ENCODE measurements around the gene PDGFA. TPM values are rescaled to one million over a fixed set of nuclear protein-coding genes. Genes with fewer than 3 reads are reported as not detected.

Gene PDGFA
- 9.8 and 13.7 TPM in 2 replicates for total RNA-seq (ENCODE audit: low replicate concordance)

- Histone ChIP-seq H4K20me1 (ENCODE audit: low read depth) (peaks cover 53% of the 10 kb centered on the region), H3K27ac (no peak within 1 kb of the TSS), H3K27me3 (peaks cover 95% of the 10 kb centered on the region), H3K9ac (no peak within 1 kb of the TSS), H3K9me3 (ENCODE audit: low read depth) (no peaks in the 10 kb centered on the region), H3K4me1 (peaks cover 47% of the 10 kb centered on the region), H3K4me2 (peak within 1 kb of the TSS; percentile 97), H3F3A (ENCODE audit: low read depth) (peaks cover 51% of the 10 kb centered on the region), H2AFZ (replicated peaks) (peak within 1 kb of the TSS; percentile 34), H3K79me2 (ENCODE audit: low read depth) (peaks cover 7% of the 10 kb centered on the region), H3K36me3 (no peaks in the 10 kb centered on the region), H3K4me3 (peak within 1 kb of the TSS; percentile 62)
- peak within 1 kb of the TSS; percentile 83 for H3K4me3 Mint-ChIP-seq
- no peaks in the 10 kb centered on the region for H3K9me3 Mint-ChIP-seq
- H3K36me3 Mint-ChIP-seq = no peaks in the 10 kb centered on the region
- H3K27ac Mint-ChIP-seq = no peak within 1 kb of the TSS
- H3K4me1 Mint-ChIP-seq = peaks cover 16% of the 10 kb centered on the region
- DNase-seq (ENCODE audit: low spot score) = peak; percentile 86
- peaks cover 55% of the 10 kb centered on the region for H3K27me3 Mint-ChIP-seq (ENCODE audit: insufficient read depth, low read depth)
- peak; percentile 18 for TF ChIP-seq CTCF (IDR thresholded peaks at IDR 0.05)
- no peak for TF ChIP-seq EZH2 (IDR thresholded peaks at IDR 0.05)
- TF ChIP-seq EZH2phosphoT487 (IDR thresholded peaks at IDR 0.05) = no peak
Measured at GRCh38 chr7:519484-520390, at the start of gene PDGFA. TSS of gene PDGFA (minus strand) at chr7:519846. CDS start at chr7:519001, 845 bp downstream.

GRCh38 chr7:568031-568951, 48.6 kb upstream of the PDGFA start:
- H3K4me2 ChIP-seq = no peak overlapping the region

More at GRCh38 chr7:568031-568951, 48.6 kb upstream of the PDGFA start:
- Histone ChIP-seq H3K4me1 (peaks cover 6% of the 10 kb centered on the region), H2AFZ (replicated peaks) (no peak overlapping the region), H3K36me3 (no peaks in the 10 kb centered on the region), H4K20me1 (ENCODE audit: low read depth) (no peaks in the 10 kb centered on the region), H3K9me3 (ENCODE audit: low read depth) (no peaks in the 10 kb centered on the region), H3K9ac (no peak overlapping the region), H3K27ac (no peak overlapping the region), H3K79me2 (ENCODE audit: low read depth) (no peaks in the 10 kb centered on the region), H3K27me3 (no peaks in the 10 kb centered on the region), H3K4me3 (no peak overlapping the region), H3F3A (ENCODE audit: low read depth) (no peaks in the 10 kb centered on the region)
- Mint-ChIP-seq H3K4me3 (no peak overlapping the region), H3K36me3 (no peaks in the 10 kb centered on the region), H3K4me1 (peaks cover 9% of the 10 kb centered on the region), H3K9me3 (no peaks in the 10 kb centered on the region), H3K27ac (no peak overlapping the region), H3K27me3 (ENCODE audit: insufficient read depth, low read depth) (peaks cover 4% of the 10 kb centered on the region)
- DNase-seq (ENCODE audit: low spot score) = no peak
- TF ChIP-seq EZH2 (IDR thresholded peaks at IDR 0.05) (no peak), CTCF (IDR thresholded peaks at IDR 0.05) (no peak), EZH2phosphoT487 (IDR thresholded peaks at IDR 0.05) (no peak)
